ENCODE measurements around the gene CDHR2. TPM values are rescaled to one million over a fixed set of nuclear protein-coding genes. Genes with fewer than 3 reads are reported as not detected.

Gene CDHR2
- total and polyA plus RNA-seq, 2 of the 13 experiments (the other 11 are each of a cell fraction or from before 2014, with no cell fraction given): 17.9 to 20.9 TPM

DNA sequence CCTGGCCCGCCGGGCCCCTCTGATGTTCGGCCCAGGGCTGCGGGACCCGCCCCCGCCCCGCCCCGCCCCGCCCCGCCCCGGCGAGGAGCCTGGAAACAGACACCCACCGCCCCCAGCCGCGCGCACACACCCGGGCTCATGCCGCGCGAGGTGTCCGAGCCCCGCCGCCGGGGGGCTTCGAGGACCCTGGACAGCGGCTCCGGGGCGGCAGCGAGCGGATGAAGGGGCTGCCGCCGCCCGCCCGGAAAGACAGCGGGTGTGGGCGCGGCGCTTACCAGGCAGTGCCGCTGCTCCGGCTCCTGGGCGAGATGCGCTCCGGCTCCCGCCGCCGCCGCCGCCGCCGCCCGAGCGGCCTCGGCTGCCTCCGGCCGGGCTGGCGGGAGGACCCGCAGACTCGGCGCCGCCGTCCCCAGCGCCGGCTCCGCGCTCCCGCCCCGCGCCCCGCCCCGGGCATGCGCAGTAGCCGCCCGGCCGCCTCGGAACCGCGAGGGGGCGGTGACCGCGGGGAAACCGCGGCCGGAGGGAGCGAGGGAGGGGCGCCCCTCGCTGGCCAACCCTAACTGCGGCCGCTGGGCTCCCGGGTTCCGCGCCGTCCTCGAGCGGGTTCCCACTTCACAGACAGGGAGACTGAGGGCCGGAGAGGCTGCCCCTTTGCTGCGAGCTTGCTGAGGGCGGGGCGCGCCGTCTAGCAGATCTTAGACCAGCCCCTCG lies 60.7 kb downstream of the CDHR2 start, which contains the start of gene GPRIN1 (continued):
- TF ChIP-seq, protein P1, sequence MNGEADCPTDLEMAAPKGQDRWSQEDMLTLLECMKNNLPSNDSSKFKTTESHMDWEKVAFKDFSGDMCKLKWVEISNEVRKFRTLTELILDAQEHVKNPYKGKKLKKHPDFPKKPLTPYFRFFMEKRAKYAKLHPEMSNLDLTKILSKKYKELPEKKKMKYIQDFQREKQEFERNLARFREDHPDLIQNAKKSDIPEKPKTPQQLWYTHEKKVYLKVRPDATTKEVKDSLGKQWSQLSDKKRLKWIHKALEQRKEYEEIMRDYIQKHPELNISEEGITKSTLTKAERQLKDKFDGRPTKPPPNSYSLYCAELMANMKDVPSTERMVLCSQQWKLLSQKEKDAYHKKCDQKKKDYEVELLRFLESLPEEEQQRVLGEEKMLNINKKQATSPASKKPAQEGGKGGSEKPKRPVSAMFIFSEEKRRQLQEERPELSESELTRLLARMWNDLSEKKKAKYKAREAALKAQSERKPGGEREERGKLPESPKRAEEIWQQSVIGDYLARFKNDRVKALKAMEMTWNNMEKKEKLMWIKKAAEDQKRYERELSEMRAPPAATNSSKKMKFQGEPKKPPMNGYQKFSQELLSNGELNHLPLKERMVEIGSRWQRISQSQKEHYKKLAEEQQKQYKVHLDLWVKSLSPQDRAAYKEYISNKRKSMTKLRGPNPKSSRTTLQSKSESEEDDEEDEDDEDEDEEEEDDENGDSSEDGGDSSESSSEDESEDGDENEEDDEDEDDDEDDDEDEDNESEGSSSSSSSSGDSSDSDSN (CRISPR knock-in tag; IDR thresholded peaks at IDR 0.05): peak; percentile 36; the same call in 1 of the 2 replicates
- TF ChIP-seq TGIF2 (CRISPR knock-in tag; IDR thresholded peaks at IDR 0.05) (0 out of 2 replicates have a peak, but pooled peaks have one; percentile 38), NFKBIZ (CRISPR knock-in tag; IDR thresholded peaks at IDR 0.05) (no peak), MXD4 (CRISPR knock-in tag; IDR thresholded peaks at IDR 0.05) (0 out of 2 replicates have a peak, but pooled peaks have one; percentile 24), STAG1 (CRISPR knock-in tag; IDR thresholded peaks at IDR 0.05) (peak; percentile 47; the same call in 1 of the 2 replicates), SMAD3 (CRISPR knock-in tag; IDR thresholded peaks at IDR 0.05) (no peak), KDM2A (CRISPR knock-in tag; IDR thresholded peaks at IDR 0.05; ENCODE audit: borderline replicate concordance, low read depth) (peak; percentile 67; the same call in 1 of the 2 replicates), CBFB (CRISPR knock-in tag; IDR thresholded peaks at IDR 0.05) (0 out of 2 replicates have a peak, but pooled peaks have one; percentile 22), HMGA1 (CRISPR knock-in tag; conservative IDR thresholded peaks at IDR 0.05) (no peak), CBX5 (CRISPR knock-in tag; IDR thresholded peaks at IDR 0.05; ENCODE audit: borderline replicate concordance) (0 out of 2 replicates have a peak, but pooled peaks have one; percentile 30), CENPT (CRISPR knock-in tag; IDR thresholded peaks at IDR 0.05; ENCODE audit: low read depth) (0 out of 2 replicates have a peak, but pooled peaks have one; percentile 29), MEIS2 (CRISPR knock-in tag; IDR thresholded peaks at IDR 0.05) (peak; percentile 38; the same call in 1 of the 2 replicates), MXI1 (IDR thresholded peaks at IDR 0.05; ENCODE audit: borderline replicate concordance, low read depth, low read length) (peak; percentile 57; the same call in 1 of the 3 replicates), ZNF879 (CRISPR knock-in tag; IDR thresholded peaks at IDR 0.05) (no peak), MIER2 (CRISPR knock-in tag; IDR thresholded peaks at IDR 0.05) (no peak; the same call in 1 of the 2 replicates)
- TF ChIP-seq, protein P2, sequence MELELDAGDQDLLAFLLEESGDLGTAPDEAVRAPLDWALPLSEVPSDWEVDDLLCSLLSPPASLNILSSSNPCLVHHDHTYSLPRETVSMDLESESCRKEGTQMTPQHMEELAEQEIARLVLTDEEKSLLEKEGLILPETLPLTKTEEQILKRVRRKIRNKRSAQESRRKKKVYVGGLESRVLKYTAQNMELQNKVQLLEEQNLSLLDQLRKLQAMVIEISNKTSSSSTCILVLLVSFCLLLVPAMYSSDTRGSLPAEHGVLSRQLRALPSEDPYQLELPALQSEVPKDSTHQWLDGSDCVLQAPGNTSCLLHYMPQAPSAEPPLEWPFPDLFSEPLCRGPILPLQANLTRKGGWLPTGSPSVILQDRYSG (CRISPR knock-in tag; IDR thresholded peaks at IDR 0.05): 0 out of 2 replicates have a peak, but pooled peaks have one; percentile 33
- TF ChIP-seq, protein P3, sequence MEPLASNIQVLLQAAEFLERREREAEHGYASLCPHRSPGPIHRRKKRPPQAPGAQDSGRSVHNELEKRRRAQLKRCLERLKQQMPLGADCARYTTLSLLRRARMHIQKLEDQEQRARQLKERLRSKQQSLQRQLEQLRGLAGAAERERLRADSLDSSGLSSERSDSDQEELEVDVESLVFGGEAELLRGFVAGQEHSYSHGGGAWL (CRISPR knock-in tag; IDR thresholded peaks at IDR 0.05): 0 out of 2 replicates have a peak, but pooled peaks have one; percentile 27
- TF ChIP-seq, protein P4, sequence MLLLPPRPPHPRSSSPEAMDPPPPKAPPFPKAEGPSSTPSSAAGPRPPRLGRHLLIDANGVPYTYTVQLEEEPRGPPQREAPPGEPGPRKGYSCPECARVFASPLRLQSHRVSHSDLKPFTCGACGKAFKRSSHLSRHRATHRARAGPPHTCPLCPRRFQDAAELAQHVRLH (CRISPR knock-in tag; IDR thresholded peaks at IDR 0.05; ENCODE audit: borderline replicate concordance, low read depth): 0 out of 2 replicates have a peak, but pooled peaks have one; percentile 22

Data from HepG2 (cell line).